Superior temporal gyrus (tissue), 1 donor: ENCODE results near the gene LRMDA.
"Not testable (repeated sequence)": the region's sequence is repeated elsewhere in the genome, so short reads cannot be mapped to it uniquely, and the experiment has no call there.

ENCODE experiments used
- DNase-seq: peaks from one replicate; pipeline ENCODE4 v3.0.0-alpha.2; 2016; ENCODE audit errors: extremely low spot score

The LRMDA gene

DNA sequence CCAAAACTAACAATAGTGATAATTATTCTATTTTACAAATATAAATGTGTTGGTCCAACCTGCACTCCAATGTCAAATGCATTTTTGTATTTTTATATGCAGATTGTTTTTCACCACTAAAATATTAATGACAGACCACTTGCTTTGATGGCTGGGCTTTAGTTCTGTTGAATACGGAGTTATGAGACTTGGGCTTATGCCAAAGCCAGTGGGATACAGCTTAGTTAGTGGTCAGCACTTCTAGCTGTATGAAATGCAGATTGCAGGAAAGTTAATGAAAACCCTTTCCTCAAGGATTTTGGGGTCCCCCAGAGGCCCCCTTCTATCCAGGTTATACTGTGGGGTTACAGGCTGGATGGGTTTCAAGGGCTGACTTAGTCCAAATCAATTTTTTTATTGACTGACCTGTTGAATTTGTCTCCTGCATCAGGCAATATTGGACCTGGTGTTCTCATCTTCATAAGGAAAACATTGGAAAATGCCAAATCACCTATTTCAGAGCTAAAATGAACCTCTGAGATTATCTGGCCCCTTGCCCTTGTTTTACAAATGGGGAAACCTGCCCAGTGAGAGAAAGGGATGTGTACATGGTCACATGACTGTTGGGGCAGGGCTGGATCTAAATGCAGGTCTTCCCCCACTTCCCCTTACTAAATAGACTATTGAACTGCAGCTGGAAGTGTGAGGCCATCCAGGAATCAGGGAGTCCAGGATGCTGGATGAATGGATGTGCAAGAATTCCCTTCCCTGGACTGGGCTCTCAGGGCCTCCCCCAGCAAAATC is 1120.9 kb downstream of the LRMDA start:
- no peak for DNase-seq

DNA sequence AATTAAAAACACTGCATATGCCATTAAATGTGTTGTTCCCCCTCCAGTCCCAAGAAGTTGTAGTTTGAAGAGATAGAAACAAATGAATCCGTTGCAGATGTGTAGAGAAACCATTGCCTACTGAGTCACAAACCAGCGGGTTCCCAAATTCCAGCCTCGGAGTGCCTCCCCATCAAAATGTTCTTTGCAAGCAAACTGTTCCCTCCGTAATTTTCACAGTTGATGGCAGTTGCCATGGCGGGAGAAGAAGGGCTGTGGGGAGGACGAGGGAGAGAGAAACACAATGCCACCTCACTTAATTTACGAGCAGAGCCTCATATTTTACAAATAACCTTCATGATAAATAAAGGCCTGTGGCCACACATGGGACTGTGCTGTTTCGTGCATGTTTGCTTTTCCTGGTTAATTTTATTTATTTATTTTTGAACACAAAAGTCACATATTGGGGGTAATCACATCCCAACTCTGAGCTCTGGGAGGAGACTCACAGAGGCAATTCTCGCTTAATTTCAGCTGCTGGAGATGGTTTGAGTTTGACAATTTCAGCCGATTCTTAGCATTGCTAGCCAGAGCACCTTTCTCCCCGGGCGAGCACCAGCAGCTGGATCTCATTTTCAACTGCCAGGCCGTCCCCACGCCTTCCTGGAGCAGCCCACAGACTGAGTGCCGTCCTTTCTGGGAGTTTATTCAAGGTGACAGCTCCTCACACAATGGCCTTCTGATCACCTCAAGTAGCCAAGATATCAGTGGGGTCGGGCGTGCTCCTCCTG is 1122.0 kb downstream of the LRMDA start:
- no peak for DNase-seq

DNA sequence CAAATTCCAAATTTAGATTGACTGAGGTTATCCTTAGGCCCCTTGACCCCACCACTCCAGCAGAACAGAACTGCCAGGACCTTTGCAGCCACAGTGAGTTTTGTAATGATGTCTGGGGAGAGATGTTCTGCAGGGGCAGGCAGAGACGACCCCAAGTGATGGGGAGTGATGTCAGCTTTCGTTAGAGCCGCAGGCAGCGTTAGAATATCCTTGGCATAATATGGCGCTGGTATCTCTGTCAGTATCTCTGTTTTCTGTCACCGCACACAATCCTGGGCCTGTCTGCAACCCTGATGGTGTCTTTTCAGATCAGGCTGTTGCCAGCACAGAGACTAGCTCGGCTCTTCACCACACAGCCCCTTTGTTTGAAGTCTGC is 1122.6 kb downstream of the LRMDA start:
- DNase-seq, result no peak

DNA sequence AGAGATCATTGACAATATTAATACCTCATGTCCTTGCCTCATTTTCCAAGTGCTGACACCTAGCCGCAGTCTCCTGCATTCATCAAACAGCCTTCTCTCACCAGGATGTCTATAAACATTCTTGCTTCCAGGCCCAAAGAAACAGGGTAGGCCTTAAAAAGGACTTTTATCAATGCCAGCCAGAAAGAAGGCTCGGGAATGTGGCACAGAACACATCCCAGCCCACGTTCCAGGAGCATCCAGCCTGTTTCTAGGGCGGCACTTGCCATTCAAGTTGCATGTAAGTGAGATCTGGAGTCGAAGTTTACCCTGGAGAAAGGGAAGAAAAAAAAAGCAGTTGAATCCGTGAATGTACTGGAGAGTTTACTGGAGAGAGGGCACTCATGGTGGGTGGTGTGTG is 1123.1 kb downstream of the LRMDA start:
- no peak for DNase-seq

DNA sequence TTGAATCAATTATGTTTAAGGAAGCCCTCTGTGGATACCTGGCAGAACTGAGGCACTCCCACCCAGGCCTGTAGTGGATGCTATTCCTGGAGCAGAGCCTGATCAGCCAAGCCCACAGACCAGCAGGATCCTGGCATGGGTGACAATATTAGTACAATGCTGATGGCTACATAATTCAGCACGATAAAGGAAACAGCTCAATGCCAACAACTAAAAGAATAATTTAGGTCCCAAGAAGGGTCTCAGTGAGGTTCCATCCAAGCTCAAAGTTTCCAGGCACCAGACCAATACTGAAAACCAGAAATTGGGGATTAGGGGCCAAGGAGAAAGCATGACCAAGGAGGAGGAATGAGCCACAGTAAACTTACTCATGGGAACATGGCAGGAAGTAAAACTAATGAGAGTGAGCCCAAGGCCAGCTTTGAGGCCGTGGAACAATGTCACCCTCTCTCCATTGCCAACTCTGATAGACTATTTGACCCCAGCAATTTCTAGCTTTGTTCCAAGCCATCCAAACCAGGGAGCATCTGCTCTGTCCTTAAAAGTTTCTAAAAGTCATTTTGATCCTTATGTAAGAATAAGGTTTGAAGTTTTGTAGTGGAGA is 1123.7 kb downstream of the LRMDA start:
- no peak for DNase-seq

DNA sequence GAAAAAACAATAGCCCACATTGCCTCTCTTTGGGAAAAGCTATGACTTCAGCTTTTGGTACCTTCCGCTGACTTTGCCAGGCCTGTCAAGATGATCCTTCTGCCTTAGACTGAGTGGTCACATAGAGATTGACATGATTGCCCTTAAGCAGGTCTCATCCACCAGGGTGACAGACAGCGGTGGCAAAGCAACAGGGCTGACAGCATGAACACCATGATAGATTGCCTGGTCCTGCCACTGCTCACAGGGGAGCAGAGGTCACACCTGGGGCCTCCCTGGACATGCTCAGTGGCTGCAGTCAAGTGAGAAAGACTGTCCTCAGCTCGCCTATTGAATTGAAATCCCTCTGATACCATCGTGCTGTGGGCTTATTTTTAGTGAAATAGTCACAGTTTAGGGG is 1125.9 kb downstream of the LRMDA start:
- DNase-seq, result no peak

DNA sequence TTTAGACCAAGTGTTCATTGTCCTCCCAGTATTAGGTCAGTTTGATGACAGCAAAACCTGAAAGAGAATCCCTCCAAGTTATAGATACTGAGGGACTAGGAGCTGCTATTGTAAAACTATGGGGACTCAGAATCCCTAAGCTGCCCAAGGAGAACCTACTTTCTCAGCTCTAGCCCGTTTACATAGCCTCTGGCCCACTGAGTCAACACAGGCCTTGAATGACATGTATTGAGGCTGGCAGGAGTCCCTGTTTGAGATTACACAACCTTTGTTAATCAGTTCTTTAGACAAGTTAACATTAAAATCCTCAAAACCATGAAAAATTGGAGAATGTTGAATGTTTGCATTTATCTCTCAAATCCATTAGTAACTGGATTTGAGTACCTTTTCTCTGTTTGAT is 1127.2 kb downstream of the LRMDA start:
- DNase-seq, result no peak

DNA sequence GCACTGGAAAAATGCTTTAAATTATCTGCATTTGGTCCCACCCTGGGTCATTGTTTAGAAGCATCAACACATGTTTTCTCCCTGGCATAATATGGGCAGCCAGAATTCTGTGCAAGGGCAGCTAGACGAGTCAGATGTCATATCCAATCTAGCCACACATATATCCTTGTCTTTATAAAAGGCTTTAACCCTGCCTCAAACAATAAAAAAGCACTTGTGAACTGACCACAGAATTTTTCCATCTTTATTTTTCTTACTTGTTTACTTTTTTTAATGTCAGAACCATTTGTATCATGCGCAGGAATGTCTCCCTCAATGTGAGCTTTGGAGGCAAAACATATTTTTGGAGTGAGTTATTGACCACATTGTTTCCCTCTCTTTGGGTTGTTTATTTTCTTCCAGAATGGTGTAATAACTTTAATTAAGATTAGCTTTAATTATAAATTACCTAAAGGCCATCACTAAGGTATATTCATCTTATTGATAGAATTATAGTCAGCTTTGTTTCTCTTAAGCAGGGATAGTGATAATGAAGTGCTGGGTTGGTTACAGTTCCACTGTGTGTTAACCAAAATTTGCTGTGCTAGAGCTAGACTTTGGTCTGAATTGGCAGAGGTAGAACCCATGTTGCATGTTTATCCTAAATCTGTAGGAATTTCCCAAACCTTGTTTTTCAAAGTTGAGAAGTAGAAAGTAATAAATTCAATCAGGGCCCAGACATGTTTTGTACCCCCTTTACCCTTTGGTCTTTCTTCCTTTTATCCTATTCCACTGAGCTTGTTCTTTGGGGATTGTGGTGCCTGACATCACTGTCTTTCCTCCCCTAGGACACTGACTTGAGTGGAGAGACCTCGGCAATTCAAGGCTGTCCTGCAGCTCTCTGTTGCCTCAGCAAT is 1127.8 kb downstream of the LRMDA start:
- DNase-seq, result no peak

DNA sequence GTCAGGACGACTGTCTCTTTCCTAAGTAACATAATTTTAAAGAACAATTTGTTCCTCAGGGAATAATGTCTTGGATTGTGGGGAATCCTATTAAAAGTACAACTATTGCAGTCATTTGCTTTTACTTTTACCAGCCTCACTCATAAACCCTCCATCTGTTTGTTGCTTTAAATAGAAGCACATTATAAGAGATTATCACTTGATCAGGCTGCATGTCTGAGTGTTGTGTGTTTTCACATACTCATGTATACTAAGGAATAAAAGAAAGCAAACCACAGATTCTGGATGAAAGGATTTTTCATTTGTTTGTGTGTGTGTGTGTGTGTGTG is 1128.4 kb downstream of the LRMDA start:
- DNase-seq, result no peak

DNA sequence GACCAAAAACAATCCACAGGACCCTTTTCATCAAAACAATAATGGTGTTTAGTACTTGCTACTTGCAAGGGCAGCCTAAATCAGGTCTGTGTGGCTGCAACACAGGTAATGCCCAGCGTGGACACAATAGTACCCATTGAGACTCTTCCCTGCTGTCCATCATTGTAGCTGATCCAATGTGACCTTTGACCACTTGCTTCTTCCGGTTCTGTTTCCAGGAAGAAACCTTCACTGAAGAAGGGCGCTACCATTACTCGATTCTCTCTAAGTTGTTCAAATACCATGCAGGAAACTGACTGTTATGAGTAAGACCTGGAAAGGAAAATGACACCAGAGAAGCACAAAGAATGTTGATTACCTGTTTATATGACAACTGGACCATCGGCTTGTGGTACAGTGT is 1128.9 kb downstream of the LRMDA start:
- DNase-seq, result no peak

DNA sequence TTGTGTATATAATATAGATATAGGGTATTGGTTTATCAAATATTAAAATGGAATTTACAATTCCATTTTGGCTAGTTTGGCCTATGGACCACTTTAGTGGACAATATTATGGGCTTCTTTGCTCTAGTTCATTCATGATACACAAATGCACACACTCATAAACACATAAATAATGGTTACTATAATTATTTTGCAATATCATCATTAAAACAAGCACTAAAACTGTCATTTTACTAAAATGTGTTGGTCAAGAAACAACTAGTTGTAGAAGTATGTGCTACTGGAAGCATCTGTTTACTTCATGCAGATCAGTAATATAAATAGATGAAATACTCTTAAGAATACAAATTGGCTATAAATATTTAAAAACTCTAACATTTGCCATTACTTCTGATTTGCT is 1131.9 kb downstream of the LRMDA start:
- DNase-seq, result no peak

DNA sequence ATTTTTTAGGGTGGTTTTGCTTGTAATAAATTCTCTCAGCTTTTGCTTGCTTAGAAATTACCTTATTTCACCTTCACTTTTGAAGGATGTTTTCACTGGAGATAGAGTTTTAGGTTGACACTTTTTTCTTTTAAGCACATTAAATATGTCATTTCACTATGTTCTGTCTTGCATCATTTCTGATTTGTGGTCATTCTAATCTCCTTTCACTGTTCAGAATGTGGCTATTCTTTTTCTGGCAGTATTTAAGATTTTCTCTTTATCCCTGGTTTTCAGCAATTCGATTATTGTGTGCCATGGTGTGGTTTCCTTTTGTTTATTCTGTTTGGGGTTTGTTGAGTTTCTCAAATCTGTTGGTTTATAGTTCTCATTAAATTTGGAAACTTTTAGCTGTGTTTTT is 1140.6 kb downstream of the LRMDA start:
- no peak for DNase-seq

DNA sequence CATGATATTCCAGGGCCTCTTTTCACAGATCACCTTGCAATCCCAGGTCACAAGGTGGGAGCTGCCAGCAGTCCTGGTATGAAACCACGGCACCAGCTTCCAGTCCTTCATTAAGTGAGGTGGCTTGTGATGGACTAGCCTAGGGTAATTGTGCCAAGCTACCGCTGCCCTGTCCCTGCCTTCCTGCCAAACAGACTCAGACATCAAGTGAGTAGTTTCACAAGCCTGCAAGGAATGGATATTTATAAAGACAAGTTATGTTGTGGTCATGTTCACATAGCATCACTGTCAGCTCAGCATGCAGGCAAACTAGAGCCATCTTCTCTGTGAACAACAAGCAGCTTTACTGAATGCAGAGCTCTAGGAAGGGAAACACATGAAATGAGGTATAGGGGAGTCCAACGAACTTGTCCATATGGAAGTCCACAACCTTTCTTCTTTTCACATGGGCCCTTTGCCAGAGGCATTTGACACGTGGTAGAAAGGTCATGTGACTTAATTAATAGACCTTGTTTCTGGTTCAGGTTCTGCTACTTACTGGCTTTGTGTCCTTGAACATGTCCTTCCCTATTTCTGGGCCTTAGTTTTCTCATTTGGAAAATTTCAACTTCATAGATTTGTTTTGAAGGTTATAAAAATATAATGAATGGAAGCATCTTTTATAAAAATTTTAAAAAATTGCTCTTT is 1145.0 kb downstream of the LRMDA start:
- no peak for DNase-seq

DNA sequence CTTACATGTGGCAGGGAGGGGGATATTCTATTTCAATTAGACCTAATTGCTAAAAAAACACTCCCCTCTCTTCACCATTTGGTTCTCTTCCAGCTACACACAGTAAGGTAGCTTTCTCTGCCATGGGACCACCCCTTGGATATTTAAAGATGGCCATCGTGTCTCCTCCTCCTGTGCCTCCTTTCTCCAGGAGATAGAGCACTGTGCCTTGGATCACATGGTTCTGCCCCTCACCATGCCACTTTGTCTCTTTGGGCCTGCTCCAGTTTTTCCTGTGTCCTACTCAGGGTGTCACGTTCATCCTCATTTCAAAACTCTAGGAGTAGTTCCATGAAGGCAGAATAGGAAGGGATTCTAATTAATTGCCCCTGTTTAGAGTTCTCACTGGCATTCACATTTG is 1146.0 kb downstream of the LRMDA start:
- no peak for DNase-seq

DNA sequence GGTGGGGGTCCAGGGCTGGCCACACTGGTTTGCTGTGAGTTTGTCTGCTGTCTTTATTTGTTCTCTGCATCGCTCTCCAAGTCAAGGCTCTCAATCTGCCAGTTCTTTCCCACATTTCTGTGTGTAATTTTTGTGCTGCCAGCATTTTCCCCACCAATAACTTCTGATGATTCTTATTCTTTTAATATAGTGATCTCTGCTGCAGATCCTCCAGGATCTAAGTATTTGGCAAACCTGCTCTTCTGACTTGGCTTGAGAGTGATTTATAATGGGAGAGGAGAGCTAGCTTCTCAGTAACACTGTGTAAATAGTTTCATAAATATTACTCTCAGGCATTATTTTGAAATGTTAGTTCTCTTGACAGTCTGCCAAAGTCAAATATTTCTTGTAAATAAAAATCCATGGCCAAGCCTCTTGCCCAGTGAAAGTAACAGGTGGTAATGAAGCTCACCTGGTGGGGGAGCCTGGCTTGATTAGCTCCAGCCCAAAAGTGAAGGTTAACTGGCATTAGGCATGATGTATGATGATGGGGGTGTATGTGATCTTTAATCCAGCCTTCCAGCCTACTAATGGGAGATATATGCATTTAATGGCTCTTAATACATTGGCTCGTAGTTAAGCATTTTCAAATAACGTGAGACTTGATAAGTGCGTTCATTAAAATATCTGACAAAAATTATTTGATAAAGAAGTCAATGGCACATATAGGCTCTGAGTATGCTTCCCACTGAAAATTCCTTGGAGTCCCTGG is 1150.3 kb downstream of the LRMDA start:
- DNase-seq, result no peak

DNA sequence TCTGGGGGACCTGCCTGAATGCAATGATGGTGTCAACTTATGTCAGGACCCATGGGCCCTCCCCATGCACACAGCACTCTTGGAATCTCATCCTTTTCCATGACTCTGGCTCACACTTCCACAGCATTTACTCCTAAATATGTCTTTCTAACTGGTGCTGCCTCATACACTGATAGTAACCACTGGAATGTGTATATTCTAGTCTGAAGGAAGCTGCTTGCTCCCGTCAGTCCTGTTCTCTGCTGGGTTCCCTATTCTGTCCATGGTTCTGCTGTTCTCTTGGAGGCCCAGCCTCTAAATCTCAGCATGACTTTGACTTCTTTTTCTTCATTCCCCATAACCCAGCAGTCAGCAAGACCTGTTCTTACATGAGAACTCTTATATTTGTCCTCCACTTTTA is 1151.1 kb downstream of the LRMDA start:
- DNase-seq, result no peak

DNA sequence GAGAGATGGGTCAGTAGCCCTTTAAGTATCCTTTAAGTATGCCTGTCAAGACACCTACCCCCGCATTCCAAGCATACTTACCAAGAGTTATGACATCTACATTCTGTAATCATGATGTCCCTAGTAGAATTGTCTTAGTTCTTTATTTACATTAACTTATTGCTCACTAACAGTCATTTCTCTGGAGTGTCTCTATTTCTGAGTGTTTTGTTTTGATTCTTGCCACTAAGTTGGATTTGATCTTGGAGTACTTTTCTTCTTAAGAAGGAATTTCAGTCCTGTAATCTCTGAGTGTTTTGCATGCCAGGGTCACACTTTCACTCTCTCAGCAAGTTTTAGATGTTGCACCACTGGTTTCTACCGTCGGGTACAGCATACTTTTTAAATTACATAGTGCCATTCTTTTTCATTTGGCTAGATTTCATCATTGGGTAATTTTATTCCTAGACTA is 1152.3 kb downstream of the LRMDA start:
- DNase-seq, result no peak

DNA sequence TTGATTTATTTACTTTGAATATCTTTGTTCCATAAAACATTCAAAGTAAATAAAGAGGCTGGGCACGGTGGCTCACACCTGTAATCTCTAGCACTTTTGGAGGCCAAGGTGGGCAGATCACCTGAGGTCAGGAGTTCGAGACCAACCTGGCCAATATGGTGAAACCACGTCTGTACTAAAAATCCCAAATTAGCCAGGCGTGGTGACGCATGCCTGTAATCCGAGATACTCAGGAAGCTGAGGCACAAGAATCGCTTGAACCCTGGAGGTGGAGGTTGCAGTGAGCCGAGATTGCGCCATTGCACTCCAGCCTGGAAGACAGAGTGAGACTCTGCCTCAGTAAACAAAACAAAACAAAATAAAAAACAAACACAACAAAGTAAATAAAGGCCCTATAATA is 1153.0 kb downstream of the LRMDA start:
- not testable (repeated sequence) for DNase-seq
